ENCODE results near the gene COL13A1. TPM values are rescaled to one million over a fixed set of nuclear protein-coding genes. Genes with fewer than 3 reads are reported as not detected.

COL13A1 gene
- polyA plus RNA-seq, 1 of the 3 experiments (the other 2 are of a cell fraction): 26.7 TPM

GRCh38 chr10:69925111-69925510 lies 123.4 kb downstream of the COL13A1 start:
- ChIA-PET CTCF (interaction anchor here (0.7 to 7.5 kb wide), 5 partner anchors 10 to 221 kb away, joined by 3 to 70 read pairs (median 4); no protein-coding TSS in a partner anchor), POLR2A (no interaction called here)
- Histone ChIP-seq H3K9me2 (no peaks in the 10 kb centered on the region), H3K4me1 (ENCODE audit: control insufficient read depth in 1 of 2, insufficient read depth in 2 of 2, low read depth in 1 of 2, low read length in 1 of 2) (no peaks in the 10 kb centered on the region), H3K9ac (no peak overlapping the region), H3K27me3 (ENCODE audit: insufficient read depth) (no peaks in the 10 kb centered on the region), H3K27ac (ENCODE audit: low read depth in 2 of 2, low read length in 1 of 2) (no peak overlapping the region), H3K9me3 (no peaks in the 10 kb centered on the region), H3K79me2 (ENCODE audit: insufficient read depth) (no peaks in the 10 kb centered on the region), H4K20me1 (ENCODE audit: insufficient read depth) (no peaks in the 10 kb centered on the region), H2AFZ (ENCODE audit: low read depth) (no peak overlapping the region), H3K4me3 (ENCODE audit: low read depth in 2 of 2, low read length in 1 of 2) (no peak overlapping the region), H3K4me2 (no peak overlapping the region), H3F3A (replicated peaks; ENCODE audit: insufficient read depth) (no peaks in the 10 kb centered on the region), H3K36me3 (replicated peaks in 1 of 2; ENCODE audit: control insufficient read depth in 1 of 2, insufficient read depth in 2 of 2, low read length in 1 of 2) (no peaks in the 10 kb centered on the region)
- DNase-seq: no peak
- 70% methylated on average over 5 of the region's 5 CpGs for WGBS (ENCODE audit: low lambda C conversion rate)
- no peak for TF ChIP-seq NFIC (IDR thresholded peaks at IDR 0.05; ENCODE audit: borderline replicate concordance)
- TF ChIP-seq CTCF (IDR thresholded peaks at IDR 0.05): no peak
- TF ChIP-seq TCF12 (IDR thresholded peaks at IDR 0.05): no peak
- TF ChIP-seq FOSL2 (IDR thresholded peaks at IDR 0.05; ENCODE audit: borderline replicate concordance, low read depth): no peak
- no peak for TF ChIP-seq SMC3 (IDR thresholded peaks at IDR 0.05; ENCODE audit: low read depth, low read length)
- TF ChIP-seq PBX3 (IDR thresholded peaks at IDR 0.05): no peak
- TF ChIP-seq JUND (IDR thresholded peaks at IDR 0.05): no peak
- no peak for TF ChIP-seq RCOR1 (IDR thresholded peaks at IDR 0.05; ENCODE audit: low read length)
- TF ChIP-seq FOXJ3 (CRISPR knock-in tag; IDR thresholded peaks at IDR 0.05): no peak
- TF ChIP-seq RXRA (IDR thresholded peaks at IDR 0.05; ENCODE audit: borderline replicate concordance, low read depth): no peak
- TF ChIP-seq YY1 (IDR thresholded peaks at IDR 0.05; ENCODE audit: low read depth): no peak
- TF ChIP-seq ELF1 (IDR thresholded peaks at IDR 0.05): no peak
- TF ChIP-seq EZH2phosphoT487 (IDR thresholded peaks at IDR 0.05; ENCODE audit: borderline replicate concordance, low read depth): no peak
- no peak for TF ChIP-seq CHD2 (IDR thresholded peaks at IDR 0.05; ENCODE audit: low read length, partially characterized antibody)
- TF ChIP-seq USF1 (IDR thresholded peaks at IDR 0.05; ENCODE audit: borderline replicate concordance, low read depth): no peak

GRCh38 chr10:69928339-69928738 lies 126.6 kb downstream of the COL13A1 start:
- CTCF ChIA-PET: interaction anchor here (1.0 to 7.5 kb wide), 5 partner anchors 13 to 218 kb away, joined by 3 to 70 read pairs (median 4); partner anchors contain the start of gene TYSND1
- H3K4me2 ChIP-seq: no peak overlapping the region
- no peaks in the 10 kb centered on the region for H3F3A ChIP-seq (replicated peaks; ENCODE audit: insufficient read depth)
- no peak overlapping the region for H3K9ac ChIP-seq
- DNase-seq: no peak
- H3K36me3 ChIP-seq (replicated peaks in 1 of 2; ENCODE audit: control insufficient read depth in 1 of 2, insufficient read depth in 2 of 2, low read length in 1 of 2): no peaks in the 10 kb centered on the region
- H3K79me2 ChIP-seq (ENCODE audit: insufficient read depth): no peaks in the 10 kb centered on the region
- H3K27ac ChIP-seq (ENCODE audit: low read depth in 2 of 2, low read length in 1 of 2): no peak overlapping the region
- no peaks in the 10 kb centered on the region for H4K20me1 ChIP-seq (ENCODE audit: insufficient read depth)
- 63% methylated on average over 3 of the region's 3 CpGs for WGBS (ENCODE audit: low lambda C conversion rate)
- no peaks in the 10 kb centered on the region for H3K9me2 ChIP-seq
- no peak overlapping the region for H3K4me3 ChIP-seq (ENCODE audit: low read depth in 2 of 2, low read length in 1 of 2)
- H2AFZ ChIP-seq (ENCODE audit: low read depth): no peak overlapping the region
- no peaks in the 10 kb centered on the region for H3K9me3 ChIP-seq
- no peaks in the 10 kb centered on the region for H3K27me3 ChIP-seq (ENCODE audit: insufficient read depth)
- POLR2A ChIA-PET: no interaction called here
- H3K4me1 ChIP-seq (ENCODE audit: control insufficient read depth in 1 of 2, insufficient read depth in 2 of 2, low read depth in 1 of 2, low read length in 1 of 2): no peaks in the 10 kb centered on the region
- no peak for TF ChIP-seq EZH2phosphoT487 (IDR thresholded peaks at IDR 0.05; ENCODE audit: borderline replicate concordance, low read depth)
- no peak for TF ChIP-seq FOXJ3 (CRISPR knock-in tag; IDR thresholded peaks at IDR 0.05)
- TF ChIP-seq GABPA (IDR thresholded peaks at IDR 0.05; ENCODE audit: low read depth): no peak
- no peak for TF ChIP-seq TEAD4 (IDR thresholded peaks at IDR 0.05; ENCODE audit: borderline replicate concordance, insufficient read depth)
- TF ChIP-seq PBX3 (IDR thresholded peaks at IDR 0.05): no peak
- TF ChIP-seq MAX (IDR thresholded peaks at IDR 0.05; ENCODE audit: low read depth): no peak
- TF ChIP-seq MEF2A (IDR thresholded peaks at IDR 0.05; ENCODE audit: borderline replicate concordance, low read depth): no peak
- TF ChIP-seq SIN3A (IDR thresholded peaks at IDR 0.05; ENCODE audit: borderline replicate concordance, low read depth, low read length): no peak
- TF ChIP-seq FOSL2 (IDR thresholded peaks at IDR 0.05; ENCODE audit: borderline replicate concordance, low read depth): no peak
- no peak for TF ChIP-seq CHD2 (IDR thresholded peaks at IDR 0.05; ENCODE audit: low read length, partially characterized antibody)
- TF ChIP-seq RAD21 (IDR thresholded peaks at IDR 0.05; ENCODE audit: low read length): no peak
- no peak for TF ChIP-seq SMC3 (IDR thresholded peaks at IDR 0.05; ENCODE audit: low read depth, low read length)
- TF ChIP-seq TAF1 (IDR thresholded peaks at IDR 0.05; ENCODE audit: borderline replicate concordance, low read depth, low read length): no peak
- TF ChIP-seq MXI1 (IDR thresholded peaks at IDR 0.05; ENCODE audit: low read depth, low read length): no peak
- no peak for TF ChIP-seq JUND (IDR thresholded peaks at IDR 0.05)
- TF ChIP-seq GATA2 (CRISPR knock-in tag; IDR thresholded peaks at IDR 0.05): no peak

All from SK-N-SH (cell line).